Esophagus squamous epithelium (tissue), 4 donors: ENCODE data around the gene DSC2.

ENCODE experiments used
- CTCF ChIP-seq, 6 experiments: fragments of 450-650 bp in 4 of 6; fragments of 200-600 bp in 2 of 6; sonication (generic) in 2 of 6; IDR thresholded peaks; one replicate each; pipeline ENCODE4 v1.5.1; 2016 to 2019; ENCODE audit warnings: antibody characterized with exemption in 6 of 6, mild to moderate bottlenecking in 4 of 6, moderate library complexity in 4 of 6
- POLR2A ChIP-seq, 4 donors: fragments of 450-650 bp; IDR thresholded peaks; one replicate each; pipeline ENCODE4 v1.6.1; 2017; ENCODE audit warnings: antibody characterized with exemption in 4 of 4, mild to moderate bottlenecking in 4 of 4, moderate library complexity in 3 of 4

GRCh38 chr18:31088532-31088931, 13.7 kb downstream of the DSC2 start:
- TF ChIP-seq CTCF (IDR thresholded peaks at IDR 0.05) (no peak), POLR2A (IDR thresholded peaks at IDR 0.05) (no peak)
